Smooth muscle cell (in vitro differentiated cells): ENCODE measurements around the gene PECR. TPM values are rescaled to one million over a fixed set of nuclear protein-coding genes. Genes with fewer than 3 reads are reported as not detected.

ENCODE experiments used
- DNase-seq: peaks from one replicate; lab custom pipeline; 2025; ENCODE audit not compliant: unreplicated experiment; lab: John Stamatoyannopoulos, UW
- H2AFZ ChIP-seq: fragments of 200-600 bp; sonication (generic); 2 replicates; pipeline ENCODE4 v1.6.0; 2016; ENCODE audit warnings: antibody characterized with exemption, low read depth, mild to moderate bottlenecking
- H3F3A ChIP-seq: fragments of 200-600 bp; sonication (generic); 2 replicates; pipeline ENCODE4 v1.6.0; 2017; ENCODE audit warnings: antibody characterized with exemption, low read depth
- H3K27ac ChIP-seq: fragments of 200-600 bp; sonication (generic); 2 replicates; pipeline ENCODE4 v1.5.1; 2016; ENCODE audit warnings: low read depth, mild to moderate bottlenecking
- H3K27me3 ChIP-seq: fragments of 200-600 bp; sonication (generic); 2 replicates; pipeline ENCODE4 v1.6.1; 2016; ENCODE audit warnings: low read depth, mild to moderate bottlenecking
- H3K36me3 ChIP-seq: fragments of 200-600 bp; sonication (generic); 2 replicates; pipeline ENCODE4 v1.5.1; 2016; ENCODE audit warnings: low read depth
- H3K4me1 ChIP-seq: fragments of 200-600 bp; sonication (generic); 2 replicates; pipeline ENCODE4 v1.5.1; 2016; ENCODE audit warnings: low read depth
- H3K4me2 ChIP-seq: fragments of 200-600 bp; sonication (generic); 2 replicates; pipeline ENCODE4 v1.6.0; 2016; ENCODE audit warnings: mild to moderate bottlenecking
- H3K4me3 ChIP-seq: fragments of 200-600 bp; sonication (generic); 2 replicates; pipeline ENCODE4 v1.5.1; 2016; ENCODE audit warnings: mild to moderate bottlenecking
- H3K79me2 ChIP-seq: fragments of 200-600 bp; sonication (generic); 2 replicates; pipeline ENCODE4 v1.6.0; 2016; ENCODE audit warnings: low read depth, mild to moderate bottlenecking
- H3K9ac ChIP-seq: fragments of 200-600 bp; sonication (generic); 2 replicates; pipeline ENCODE4 v1.6.0; 2016; ENCODE audit warnings: low read depth
- H3K9me3 ChIP-seq: fragments of 200-600 bp; sonication (generic); replicated peaks from 2 replicates; pipeline ENCODE4 v1.5.1; 2016; ENCODE audit warnings: low read depth
- H4K20me1 ChIP-seq: fragments of 200-600 bp; sonication (generic); 2 replicates; pipeline ENCODE4 v1.6.0; 2016; ENCODE audit warnings: low read depth
- CTCF ChIP-seq: fragments of 200-600 bp; sonication (generic); IDR thresholded peaks from 2 replicates; pipeline ENCODE4 v1.5.1; 2017; ENCODE audit warnings: borderline replicate concordance, mild to moderate bottlenecking, antibody characterized with exemption; ENCODE audit not compliant: insufficient read depth, poor library complexity, severe bottlenecking
- WGBS: methylation state at CpG from one replicate; pipeline ENCODE4 v1.1.7; 2016; ENCODE audit warnings: low lambda C conversion rate; 5-methylcytosine and 5-hydroxymethylcytosine counted together
- polyA plus RNA-seq: library from polyadenylated mRNA; unstranded; fragments of >200 nt; fragmentation: Nextera tagmentation; extraction: Ambion mirVana; gene quantifications from 2 replicates; pipeline ENCODE4 v1.2.1, GENCODE V29; 2016
- total RNA-seq: library from RNA; depleted of rRNA; stranded (reverse); fragments of >200 nt; gene quantifications from 2 replicates; pipeline ENCODE4 v1.2.3, GENCODE V29; 2014

PECR gene
- total and polyA plus RNA-seq, 2 experiments from 2014 or later: 4.8 to 10.0 TPM

- Histone ChIP-seq H3K4me1 (peaks cover 50% of the 10 kb centered on the region), H3K9me3 (no peaks in the 10 kb centered on the region), H3K36me3 (peaks cover 19% of the 10 kb centered on the region), H3K27ac (peak overlapping the region; percentile 45), H3K4me2 (no peak overlapping the region), H3K9ac (no peak overlapping the region), H3K27me3 (no peaks in the 10 kb centered on the region), H3K4me3 (no peak overlapping the region), H4K20me1 (peaks cover 9% of the 10 kb centered on the region), H2AFZ (no peak overlapping the region), H3K79me2 (peaks cover 82% of the 10 kb centered on the region), H3F3A (peaks cover 33% of the 10 kb centered on the region)
- WGBS: 38% methylated on average over 4 of the region's 4 CpGs
- no peak for DNase-seq
- no peak for TF ChIP-seq CTCF
These were observed 32.7 kb upstream of the PECR start for GRCh38 chr2:216114382-216114713.

GRCh38 chr2:216113572-216113971, 32.0 kb upstream of the PECR start:
- Histone ChIP-seq H4K20me1 (peaks cover 9% of the 10 kb centered on the region), H3K4me1 (peaks cover 47% of the 10 kb centered on the region), H3K79me2 (peaks cover 79% of the 10 kb centered on the region), H3K9me3 (no peaks in the 10 kb centered on the region), H3K27ac (peak overlapping the region; percentile 45), H3F3A (peaks cover 33% of the 10 kb centered on the region), H3K36me3 (peaks cover 12% of the 10 kb centered on the region), H3K27me3 (no peaks in the 10 kb centered on the region), H3K9ac (no peak overlapping the region), H3K4me2 (no peak overlapping the region), H3K4me3 (no peak overlapping the region), H2AFZ (no peak overlapping the region)
- no peak for DNase-seq
- 94% methylated on average over 3 of the region's 3 CpGs for WGBS
- TF ChIP-seq CTCF: no peak

GRCh38 chr2:216112926-216113325, 31.3 kb upstream of the PECR start:
- WGBS: 95% methylated on average over 4 of the region's 4 CpGs
- H3K9ac ChIP-seq: no peak overlapping the region
- no peak for TF ChIP-seq CTCF

GRCh38 chr2:216111122-216111521, 29.5 kb upstream of the PECR start:
- Histone ChIP-seq H3K4me1 (peaks cover 45% of the 10 kb centered on the region), H3K9ac (peak overlapping the region; percentile 92)
- no peak for TF ChIP-seq CTCF

More at GRCh38 chr2:216112926-216113325, 31.3 kb upstream of the PECR start:
- Histone ChIP-seq H3K4me3 (no peak overlapping the region), H3K4me1 (peaks cover 52% of the 10 kb centered on the region), H2AFZ (no peak overlapping the region), H3K9me3 (no peaks in the 10 kb centered on the region), H3K36me3 (peaks cover 7% of the 10 kb centered on the region), H4K20me1 (peaks cover 9% of the 10 kb centered on the region), H3K27ac (peak overlapping the region; percentile 11), H3K4me2 (no peak overlapping the region), H3F3A (peaks cover 33% of the 10 kb centered on the region), H3K27me3 (no peaks in the 10 kb centered on the region), H3K79me2 (peaks cover 75% of the 10 kb centered on the region)
- DNase-seq: no peak

More at GRCh38 chr2:216111122-216111521, 29.5 kb upstream of the PECR start:
- H3K4me2 ChIP-seq: peak overlapping the region; percentile 93
- no peaks in the 10 kb centered on the region for H3K36me3 ChIP-seq
- peak overlapping the region; percentile 68 for H3K27ac ChIP-seq
- H3K9me3 ChIP-seq: no peaks in the 10 kb centered on the region
- peaks cover 57% of the 10 kb centered on the region for H3K79me2 ChIP-seq
- no peaks in the 10 kb centered on the region for H3K27me3 ChIP-seq
- peaks cover 33% of the 10 kb centered on the region for H3F3A ChIP-seq
- peaks cover 9% of the 10 kb centered on the region for H4K20me1 ChIP-seq
- no peak overlapping the region for H3K4me3 ChIP-seq
- 95% methylated on average over 7 of the region's 7 CpGs for WGBS
- H2AFZ ChIP-seq: no peak overlapping the region
- no peak for DNase-seq
